Cardiac septum (tissue), 1 donor: ENCODE measurements around the gene IRX1. TPM values are rescaled to one million over a fixed set of nuclear protein-coding genes. Genes with fewer than 3 reads are reported as not detected.

Experiments used
- DNase-seq: peaks from one replicate; pipeline ENCODE4 v3.0.0-alpha.2; 2020; ENCODE audit warnings: low spot score
- intact Hi-C: fragments of 100-400 bp; cut with DNase I; formaldehyde crosslinking; loops from one replicate; pipeline ENCODE4 v1.14.0; 2022
- long read RNA-seq: library from polyadenylated mRNA; unstranded; transcript quantifications from one replicate; pipeline ENCODE4 v2.0.0, GENCODE V29; 2021
- total RNA-seq: library from RNA; stranded (reverse); fragmentation: NEBNext Ultra II Directional; extraction: Animal tissue kit (Norgen Biotek cat#: 25700); gene quantifications from one replicate; pipeline ENCODE4 v1.2.1, GENCODE V29; 2021
- donor health status: DM: no; HTN: no; CAD: no.

The IRX1 gene
- 1.2 TPM for total RNA-seq
- long read RNA-seq, partial matches to known transcripts, result 0 of 5 reads
- long read RNA-seq, other reads (novel, unspliced or antisense), result 1 of 5 reads

DNA sequence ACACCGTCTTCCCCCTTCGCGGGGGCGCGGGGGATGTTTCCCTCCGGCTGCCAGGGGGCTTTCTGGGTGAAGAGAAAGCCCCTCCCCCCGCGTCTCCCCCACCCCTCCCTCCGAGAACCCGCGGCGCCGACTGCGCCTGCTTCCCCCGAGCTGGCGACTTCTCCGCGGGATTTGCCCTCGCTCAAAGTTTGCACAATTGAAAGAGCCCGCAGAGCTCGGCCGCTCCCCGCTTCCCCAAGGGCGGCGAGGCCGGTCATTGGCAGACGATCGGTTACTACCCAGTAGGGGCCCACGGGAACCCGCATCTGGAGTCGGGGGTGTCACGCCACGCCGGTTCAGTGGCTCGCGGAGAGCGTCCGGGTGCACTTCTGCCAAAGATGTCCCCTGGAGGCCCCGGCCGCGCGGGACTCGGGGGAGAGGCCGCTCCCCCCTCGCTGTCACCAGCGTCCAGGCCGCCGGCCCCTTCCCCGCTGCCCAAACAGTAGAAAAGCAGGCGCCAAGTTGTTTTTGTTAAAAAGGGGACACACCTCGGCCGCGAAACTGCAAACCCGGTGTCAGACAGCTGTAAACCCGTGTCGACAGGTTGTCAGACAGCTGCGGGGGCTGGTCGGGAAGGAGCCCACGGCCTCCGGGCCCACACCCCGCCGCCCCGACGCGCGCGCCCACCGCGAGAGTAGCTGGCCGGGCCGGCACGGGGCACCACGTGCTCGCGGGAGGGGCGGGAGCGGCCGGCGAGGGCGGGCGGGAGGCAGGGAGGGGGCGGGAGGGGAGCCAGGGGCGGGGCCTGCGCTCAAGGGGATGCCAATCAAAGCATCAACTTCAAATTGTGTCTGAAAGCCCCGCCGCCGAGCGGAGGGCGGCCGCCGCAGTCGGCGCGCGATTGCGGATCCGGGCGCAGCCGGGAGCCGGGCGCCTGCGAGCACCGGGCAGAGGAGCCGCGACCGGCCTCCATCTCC, at the start of gene IRX1:
TSS of gene IRX1 (plus strand) at position 827 of the 956 bp plus-strand sequence. CDS start 274 bp downstream, outside the sequence.
- intact Hi-C loops, result loop anchor here (5.0 kb wide), 1 partner anchor 843 kb away; the partner anchor contains the start of gene IRX2
- no peak for DNase-seq

DNA sequence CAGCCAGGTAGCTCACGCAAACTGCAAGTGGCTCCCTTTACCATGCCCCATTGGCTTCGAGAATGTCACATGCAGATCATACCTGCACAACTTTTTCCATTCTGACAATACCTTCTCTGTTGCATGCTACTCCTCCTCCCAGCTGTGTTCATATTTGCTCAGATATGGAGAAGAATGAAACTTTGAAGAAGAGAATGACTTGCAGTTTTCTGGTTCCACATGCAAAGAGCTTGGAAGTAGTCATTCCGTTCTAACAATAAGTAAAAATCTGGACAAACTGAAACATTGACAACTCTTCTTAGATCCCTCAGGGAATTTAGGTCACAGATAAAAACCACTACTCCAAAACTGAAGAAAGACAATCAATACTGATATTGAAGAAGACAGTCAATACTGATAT, 49.6 kb upstream of the IRX1 start:
- DNase-seq, result no peak
- intact Hi-C loops, result no loop called here

DNA sequence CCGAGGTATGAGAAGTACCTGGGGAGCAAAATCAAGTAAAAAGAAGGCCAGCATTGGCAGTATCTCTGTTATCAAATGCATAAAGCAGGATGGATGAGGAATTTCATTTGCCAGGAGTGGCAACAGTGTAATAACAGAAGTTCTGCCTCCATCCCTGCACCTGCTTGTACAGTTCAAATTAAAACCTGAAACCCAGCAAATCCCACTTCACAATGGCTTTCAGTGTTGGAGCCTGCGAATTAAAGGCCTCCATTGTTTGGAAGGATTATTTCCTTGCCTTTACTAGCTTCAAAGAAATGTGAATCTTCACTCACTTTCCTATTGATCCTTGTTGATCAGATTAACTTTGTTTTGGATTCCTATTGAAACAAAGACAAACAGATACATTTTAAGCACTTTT, 31.5 kb upstream of the IRX1 start:
- no peak for DNase-seq
- intact Hi-C loops, result no loop called here

DNA sequence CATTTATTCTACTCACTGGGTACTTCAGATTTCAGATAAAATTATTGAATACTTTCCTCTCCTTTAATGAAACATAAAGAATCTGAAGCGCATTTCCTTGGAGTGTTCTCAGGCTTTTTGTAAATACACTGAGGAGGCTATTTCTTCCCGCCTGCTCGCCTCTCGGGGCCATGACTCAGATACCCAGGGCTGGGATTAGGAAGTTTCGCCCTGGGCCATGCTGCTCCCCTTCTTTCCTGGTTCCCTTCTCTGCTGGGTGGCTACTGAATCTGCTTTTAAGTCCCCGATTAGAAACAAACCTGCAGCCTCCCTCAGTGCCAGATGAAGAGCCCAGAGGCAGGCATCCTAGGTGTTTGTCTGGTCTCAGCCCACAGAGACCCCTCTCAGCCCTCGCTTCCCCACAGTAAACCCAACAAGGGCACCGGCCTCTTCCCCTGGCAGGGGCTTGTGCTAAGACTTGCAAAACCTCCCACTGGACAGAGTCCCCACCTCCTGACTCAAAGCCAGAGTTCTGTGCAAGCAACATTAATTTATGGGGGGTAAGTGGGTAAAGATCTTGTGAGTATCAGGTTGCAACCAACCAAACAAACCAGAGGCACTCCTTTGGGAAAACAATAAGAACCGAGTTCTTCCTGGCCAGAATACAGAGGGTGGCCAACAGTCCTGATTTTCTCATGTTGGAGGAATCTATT, 30.7 kb upstream of the IRX1 start:
- intact Hi-C loops, result no loop called here
- DNase-seq, result no peak

DNA sequence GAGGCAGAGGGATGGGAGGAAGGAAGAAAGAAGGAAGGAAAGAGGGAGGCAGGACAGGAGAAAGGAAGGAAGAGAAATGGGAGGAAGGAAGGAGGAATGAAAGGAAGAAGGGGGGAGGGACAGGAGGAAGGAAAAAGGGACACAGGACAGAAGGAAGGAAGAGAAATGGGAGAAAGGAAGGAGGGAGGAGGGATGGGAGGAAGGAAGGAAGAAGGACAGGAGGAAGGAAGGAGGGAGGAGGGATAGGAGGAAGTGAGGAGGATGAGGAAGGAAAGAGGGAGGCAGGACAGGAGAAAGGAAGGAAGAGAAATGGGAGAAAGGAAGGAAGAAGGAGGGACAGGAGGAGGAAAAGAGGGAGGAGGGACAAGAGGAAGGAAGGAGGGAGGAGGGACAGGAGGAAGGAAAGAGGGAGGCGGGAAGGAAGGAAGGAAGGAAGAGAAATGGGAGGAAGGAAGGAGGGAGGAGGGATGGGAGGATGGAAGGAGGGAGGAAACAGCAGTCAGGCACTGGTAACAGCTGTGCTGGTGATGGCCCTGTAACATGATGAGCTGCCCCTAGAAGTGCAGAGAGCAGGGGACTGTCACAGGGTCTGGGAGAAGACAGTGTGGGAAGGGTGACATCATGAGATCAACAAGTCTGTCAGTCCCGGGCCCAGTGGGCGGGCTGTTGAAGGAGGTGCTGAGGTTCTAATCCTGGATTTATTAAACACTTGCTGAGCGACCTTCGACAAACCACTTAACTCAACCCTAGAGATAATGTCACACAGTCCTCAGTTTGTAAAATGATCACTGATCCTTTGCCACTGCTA, 10.7 kb upstream of the IRX1 start:
- intact Hi-C loops, result no loop called here
- no peak for DNase-seq

DNA sequence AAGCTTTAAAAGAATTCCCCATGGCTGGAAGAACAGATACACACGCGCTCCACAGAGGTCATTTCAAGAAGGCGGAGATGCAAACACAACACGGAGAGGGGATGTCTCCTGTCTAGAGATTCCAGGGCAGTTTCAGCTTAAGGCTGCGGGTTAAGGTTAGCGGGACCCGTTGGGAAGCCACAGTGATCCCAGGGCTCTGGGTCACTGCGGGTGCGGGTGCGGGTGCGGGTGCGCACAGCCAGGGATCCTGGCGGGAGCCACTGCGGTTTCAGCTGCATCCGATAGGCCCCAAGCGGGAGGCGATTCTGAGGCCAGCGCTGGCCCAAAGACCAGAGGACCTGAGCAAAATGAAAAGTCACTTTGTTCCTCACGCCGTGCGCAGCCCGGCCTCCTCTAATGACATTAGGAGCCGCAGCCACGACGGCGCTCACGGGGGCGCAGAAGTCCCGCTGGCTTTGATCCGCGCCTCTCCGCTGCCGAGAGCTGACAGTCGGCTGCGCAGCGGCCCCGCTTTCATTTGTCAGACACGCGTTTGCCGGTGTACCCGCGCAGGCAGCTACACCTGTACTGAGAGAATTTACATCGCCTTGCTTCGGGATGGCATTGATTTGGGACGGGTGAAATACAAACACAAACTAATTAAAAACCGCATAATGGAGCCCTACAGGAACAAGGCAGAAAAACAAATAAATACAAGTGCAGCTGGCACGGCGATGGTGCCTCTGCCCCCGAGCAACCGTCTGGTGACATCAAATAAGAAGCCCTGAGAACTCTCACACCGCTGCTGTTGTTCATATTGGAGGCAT, 5.3 kb upstream of the IRX1 start:
- intact Hi-C loops, result no loop called here

DNA sequence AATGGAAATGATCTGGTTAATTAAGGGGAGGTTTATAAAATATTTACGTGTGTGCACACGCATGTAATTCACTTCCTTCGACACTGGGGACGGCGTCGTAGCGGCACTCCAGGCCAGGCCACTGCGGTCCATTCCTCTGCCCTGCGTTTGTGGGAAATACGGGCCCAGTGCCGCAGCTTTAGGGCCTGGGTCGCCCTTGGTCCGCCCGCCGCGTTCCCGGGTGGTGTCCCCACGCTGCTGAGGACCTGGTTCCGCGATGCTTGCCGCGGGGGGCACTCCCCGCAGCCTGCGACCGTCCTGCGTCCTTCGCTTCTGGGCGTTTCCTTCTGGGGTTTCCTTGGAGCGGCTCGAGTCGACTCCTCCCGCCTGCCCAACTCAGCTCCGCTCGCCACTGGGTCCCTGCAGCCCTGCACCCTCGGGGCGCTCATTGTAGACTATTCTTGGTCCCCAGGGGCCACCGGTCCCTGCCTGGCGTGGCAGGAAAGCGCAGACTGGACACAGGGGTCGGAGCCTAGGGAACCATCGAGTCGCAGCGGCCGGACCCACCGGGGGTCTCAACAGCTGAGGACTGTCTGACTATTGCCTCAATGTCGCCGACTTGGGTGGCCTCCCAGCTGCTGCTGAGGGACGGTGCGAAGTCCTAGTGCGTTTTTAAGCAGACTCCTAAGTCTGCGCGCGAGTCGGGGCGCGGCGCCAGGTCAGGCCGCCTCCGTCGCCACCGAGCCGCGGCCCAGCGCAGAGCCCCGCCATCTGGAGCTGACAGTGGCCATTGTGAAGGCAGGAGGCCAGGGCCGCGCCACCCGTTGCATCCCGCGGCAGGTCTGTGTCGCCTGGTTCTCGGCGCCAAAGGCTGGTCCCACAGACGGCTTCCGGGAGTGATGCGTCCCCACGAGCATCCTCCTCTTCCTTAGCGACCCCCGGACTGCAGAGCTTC, 4.4 kb upstream of the IRX1 start:
- intact Hi-C loops, result no loop called here

More for the DNA sequence above, 5.3 kb upstream of the IRX1 start:
- no peak for DNase-seq

DNA sequence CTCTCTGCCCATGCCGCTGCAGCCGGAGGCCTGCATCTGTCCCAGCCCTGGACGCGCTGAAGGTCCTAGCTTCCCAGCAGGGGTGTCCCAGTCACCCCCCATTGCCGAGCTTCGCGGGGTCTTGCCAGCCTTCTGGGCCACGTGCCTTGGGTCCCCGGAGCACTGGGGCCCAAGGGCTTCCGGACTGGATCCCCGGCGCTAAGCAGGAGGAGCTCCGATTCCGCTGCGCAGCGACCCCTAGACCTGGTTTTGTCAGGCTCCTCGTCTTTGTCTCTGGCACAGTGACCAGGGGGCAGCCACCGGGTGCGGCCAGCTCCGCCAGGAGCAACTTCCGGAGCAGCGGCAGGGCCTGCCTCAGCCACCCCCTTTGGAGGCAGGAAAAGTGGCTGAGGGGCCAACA, 3.3 kb upstream of the IRX1 start:
- DNase-seq, result no peak

More for the DNA sequence above, 4.4 kb upstream of the IRX1 start:
- DNase-seq, result no peak

DNA sequence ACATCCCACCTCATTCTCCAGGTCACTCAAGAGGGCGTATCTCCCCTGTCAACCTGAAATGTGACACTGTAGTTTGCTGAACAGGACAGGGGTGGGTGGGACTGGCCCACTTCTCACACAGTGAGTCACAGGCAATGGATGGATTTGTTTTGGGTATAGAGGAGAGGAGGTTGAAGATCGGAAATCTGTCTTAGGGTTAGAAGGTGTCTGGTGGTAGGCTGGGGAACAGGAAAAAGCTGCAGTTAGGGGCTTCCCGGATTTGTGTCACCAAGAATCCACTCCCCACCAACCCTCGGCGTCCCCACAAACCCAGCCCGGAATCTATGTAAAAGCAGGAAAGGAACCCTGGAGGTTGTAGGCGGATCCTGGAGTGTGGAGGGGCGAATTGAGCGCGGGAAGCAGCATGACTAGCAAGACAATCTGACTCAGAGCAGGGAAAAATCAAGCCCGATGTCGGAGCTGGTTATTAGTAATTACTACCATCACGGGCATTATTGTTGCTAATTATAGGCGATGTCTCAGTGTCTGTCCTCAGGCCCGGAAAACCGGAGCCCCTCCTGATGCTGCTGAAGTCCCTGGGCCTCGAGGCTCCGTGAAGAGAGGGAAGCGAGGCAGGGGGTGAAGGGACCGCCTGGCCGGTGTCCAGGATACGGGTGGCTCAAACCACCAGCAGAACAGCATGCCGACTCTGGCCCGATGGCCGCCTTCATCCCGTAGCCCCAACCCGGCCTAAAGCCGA, 1.7 kb upstream of the IRX1 start:
- intact Hi-C loops, result no loop called here
- no peak for DNase-seq

More for the DNA sequence above, 3.3 kb upstream of the IRX1 start:
- intact Hi-C loops, result no loop called here

DNA sequence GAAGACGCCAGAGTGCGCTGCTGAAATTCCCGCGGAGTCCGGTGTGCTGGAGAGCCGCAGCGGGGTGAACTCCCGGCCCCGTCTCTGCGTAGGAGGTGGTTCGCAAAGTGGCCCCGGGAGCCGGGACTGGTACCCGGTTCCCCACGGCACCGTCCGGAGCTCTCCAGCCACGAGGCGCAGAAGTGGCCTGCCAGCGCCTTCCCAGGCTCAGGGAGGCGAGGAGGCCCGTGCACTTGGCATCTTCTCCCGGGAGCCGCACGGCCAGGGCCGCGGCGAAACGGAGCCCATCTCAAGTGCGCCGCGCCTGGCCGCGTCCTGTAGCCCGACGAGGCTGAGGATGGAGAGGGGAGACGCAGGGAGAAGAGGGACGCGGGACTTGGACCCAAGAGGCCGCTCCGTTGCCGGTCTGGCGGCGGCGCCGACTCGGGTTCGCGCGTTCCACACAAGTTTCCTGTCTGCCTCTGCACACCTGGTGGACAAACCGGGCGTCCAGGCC, 1.1 kb upstream of the IRX1 start:
- intact Hi-C loops, result loop anchor here (5.0 kb wide), 1 partner anchor 842 kb away; the partner anchor contains the start of gene IRX2
- no peak for DNase-seq

DNA sequence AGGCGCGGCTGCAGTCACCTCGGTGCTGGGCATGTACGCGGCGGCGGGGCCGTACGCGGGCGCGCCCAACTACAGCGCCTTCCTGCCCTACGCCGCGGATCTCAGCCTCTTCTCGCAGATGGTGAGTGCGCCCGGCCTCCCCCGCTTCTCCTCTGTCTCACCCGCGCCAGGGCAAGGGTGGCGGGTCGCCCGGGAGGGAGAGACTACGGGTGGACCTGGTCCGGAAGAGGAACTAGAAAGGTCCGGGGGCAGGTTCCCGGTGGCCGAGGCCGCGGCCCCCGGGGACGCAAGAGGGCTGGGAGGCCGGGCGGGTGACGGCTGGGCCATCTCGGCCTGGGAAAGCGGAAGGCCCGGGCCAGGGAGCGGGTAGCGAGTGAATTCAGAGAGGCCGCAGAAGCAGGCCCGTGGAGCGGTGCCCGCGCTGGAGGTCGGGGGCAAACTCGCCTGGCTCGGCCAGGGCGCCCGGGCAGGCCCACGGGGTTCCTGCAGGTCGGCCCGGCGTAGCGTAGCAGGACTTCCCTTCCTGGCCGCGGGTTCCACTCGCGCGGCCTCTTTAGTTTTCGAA, 711 bp downstream of the IRX1 start:
- DNase-seq, result no peak
- intact Hi-C loops, result loop anchor here (5.0 kb wide), 1 partner anchor 844 kb away; the partner anchor contains the start of gene IRX2

DNA sequence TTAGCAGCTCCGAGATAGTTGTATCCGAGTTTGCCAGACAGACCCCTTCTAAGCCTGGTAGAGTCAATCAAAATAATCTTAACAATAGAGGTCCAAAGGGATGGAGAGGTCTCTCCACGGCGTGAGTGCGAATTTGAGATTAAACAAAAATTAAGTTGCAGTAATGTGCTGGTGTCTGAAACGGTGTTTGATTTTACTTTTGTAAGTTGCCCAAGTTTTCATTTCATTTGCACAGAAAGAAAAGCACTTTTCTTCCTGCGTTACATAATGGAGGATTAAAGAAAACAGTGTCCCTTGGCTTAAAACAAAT, 1.2 kb downstream of the IRX1 start:
- DNase-seq, result no peak
- intact Hi-C loops, result loop anchor here (5.0 kb wide), 1 partner anchor 845 kb away; the partner anchor contains the start of gene IRX2

DNA sequence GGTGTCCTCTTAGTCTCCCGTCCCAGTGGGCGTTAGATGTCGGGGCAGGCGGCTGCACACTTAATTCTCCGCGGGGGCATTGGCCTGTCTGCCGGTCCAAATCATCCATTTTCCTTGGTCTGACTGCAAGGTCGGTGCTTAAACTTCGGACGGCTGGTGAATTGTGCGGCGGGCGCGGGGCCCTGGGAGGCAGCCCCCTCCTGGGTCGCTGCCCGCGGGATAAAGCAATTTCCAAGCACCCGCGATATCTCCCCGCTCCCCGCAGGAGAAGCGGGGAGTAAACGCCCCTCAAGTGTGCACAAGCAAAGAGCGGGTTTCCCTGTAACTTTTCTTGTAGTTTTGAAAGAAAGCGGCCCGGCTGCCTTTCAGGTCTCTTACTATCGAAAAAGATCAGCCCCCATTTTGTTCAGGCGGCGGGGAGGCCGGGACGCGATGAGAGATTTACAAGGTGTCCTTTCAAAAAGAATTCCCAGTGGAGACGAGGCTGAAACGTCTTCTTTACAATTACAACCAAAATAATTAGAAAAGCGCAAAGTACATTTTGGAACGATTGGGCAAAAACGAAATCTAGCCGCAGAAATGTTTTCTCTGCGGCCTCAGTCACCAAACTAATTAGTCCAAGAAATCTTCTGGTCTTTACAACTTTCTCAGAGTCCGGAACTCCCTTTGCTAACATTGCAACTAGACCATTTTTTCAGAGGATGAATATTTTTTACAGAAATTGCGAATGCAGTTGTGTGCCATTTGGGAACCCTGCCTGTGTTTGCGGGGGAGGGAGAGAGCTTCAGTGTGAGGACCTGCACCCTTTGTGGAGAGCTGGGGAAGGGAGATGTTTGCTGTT, 1.8 kb downstream of the IRX1 start:
- no peak for DNase-seq
- intact Hi-C loops, result loop anchor here (5.0 kb wide), 1 partner anchor 845 kb away; the partner anchor contains the start of gene IRX2

DNA sequence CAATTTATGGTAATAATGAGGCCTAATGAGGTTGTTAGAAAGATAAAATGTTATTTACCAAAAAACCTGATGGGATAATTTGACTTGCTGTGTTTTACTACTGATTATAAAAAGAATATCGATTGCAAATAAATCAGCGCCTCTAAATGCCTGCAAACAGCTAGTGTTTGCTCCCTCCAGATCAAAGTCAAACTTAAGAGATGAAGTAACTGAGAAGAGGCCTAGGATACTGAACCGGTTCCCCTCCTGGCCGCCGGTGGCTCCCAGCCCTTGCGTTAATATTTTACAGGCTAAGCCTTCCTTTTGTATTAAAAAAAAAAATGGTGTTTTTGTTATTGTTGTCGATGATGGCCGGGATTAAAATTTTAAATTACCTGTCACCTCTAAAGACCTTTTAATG, 2.6 kb downstream of the IRX1 start:
- intact Hi-C loops, result loop anchor here (5.0 kb wide), 1 partner anchor 846 kb away; the partner anchor contains the start of gene IRX2
- DNase-seq, result no peak

DNA sequence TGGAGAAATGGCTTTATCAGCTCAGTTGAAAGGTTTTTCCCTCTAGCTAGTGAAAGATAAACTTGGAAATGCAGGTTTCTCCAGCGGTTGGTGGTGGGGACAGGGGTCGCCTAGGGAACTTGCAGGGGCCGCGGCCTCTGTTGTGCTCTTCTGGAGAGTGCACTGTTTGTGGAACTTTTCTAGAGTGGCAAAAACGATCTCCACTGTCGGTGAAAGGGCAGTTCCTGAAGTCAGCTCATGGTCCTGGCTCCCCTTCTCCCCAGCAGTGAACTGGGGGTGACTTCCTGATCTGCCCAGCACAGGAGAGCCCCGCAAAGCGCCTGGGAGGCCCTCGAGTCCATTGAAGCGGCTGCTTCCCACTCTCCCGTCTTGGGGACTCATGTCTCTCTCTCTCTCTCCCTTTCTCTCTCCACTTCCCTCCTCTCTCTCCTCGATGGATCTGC, 3.2 kb downstream of the IRX1 start:
- DNase-seq, result no peak
- intact Hi-C loops, result loop anchor here (5.0 kb wide), 1 partner anchor 846 kb away; the partner anchor contains the start of gene IRX2
